Suprapubic skin (tissue), 3 donors: ENCODE results near the gene TEX13A.

Experiments used
- EP300 ChIP-seq: sonication (generic); formaldehyde crosslinking; IDR thresholded peaks from one replicate; pipeline ENCODE4 v1.6.1; 2017; ENCODE audit warnings: antibody characterized with exemption
- POLR2A ChIP-seq, 2 donors: fragments of 450-650 bp; IDR thresholded peaks; one replicate each; pipeline ENCODE4 v1.6.1; 2017; ENCODE audit warnings: antibody characterized with exemption in 2 of 2, mild to moderate bottlenecking in 2 of 2, moderate library complexity in 2 of 2
- TF ChIP-seq, protein P1 (sequence below), 2 donors: fragments of 200-600 bp in 1 of 2; fragments of 450-650 bp in 1 of 2; sonication (generic) in 1 of 2; IDR thresholded peaks; one replicate each; pipeline ENCODE4 v1.5.1; 2016 to 2019; ENCODE audit warnings: antibody characterized with exemption in 2 of 2, mild to moderate bottlenecking in 1 of 2, moderate library complexity in 1 of 2

- TF ChIP-seq, protein P1, sequence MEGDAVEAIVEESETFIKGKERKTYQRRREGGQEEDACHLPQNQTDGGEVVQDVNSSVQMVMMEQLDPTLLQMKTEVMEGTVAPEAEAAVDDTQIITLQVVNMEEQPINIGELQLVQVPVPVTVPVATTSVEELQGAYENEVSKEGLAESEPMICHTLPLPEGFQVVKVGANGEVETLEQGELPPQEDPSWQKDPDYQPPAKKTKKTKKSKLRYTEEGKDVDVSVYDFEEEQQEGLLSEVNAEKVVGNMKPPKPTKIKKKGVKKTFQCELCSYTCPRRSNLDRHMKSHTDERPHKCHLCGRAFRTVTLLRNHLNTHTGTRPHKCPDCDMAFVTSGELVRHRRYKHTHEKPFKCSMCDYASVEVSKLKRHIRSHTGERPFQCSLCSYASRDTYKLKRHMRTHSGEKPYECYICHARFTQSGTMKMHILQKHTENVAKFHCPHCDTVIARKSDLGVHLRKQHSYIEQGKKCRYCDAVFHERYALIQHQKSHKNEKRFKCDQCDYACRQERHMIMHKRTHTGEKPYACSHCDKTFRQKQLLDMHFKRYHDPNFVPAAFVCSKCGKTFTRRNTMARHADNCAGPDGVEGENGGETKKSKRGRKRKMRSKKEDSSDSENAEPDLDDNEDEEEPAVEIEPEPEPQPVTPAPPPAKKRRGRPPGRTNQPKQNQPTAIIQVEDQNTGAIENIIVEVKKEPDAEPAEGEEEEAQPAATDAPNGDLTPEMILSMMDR (IDR thresholded peaks at IDR 0.05) = no peak
- TF ChIP-seq EP300 (no peak), POLR2A (IDR thresholded peaks at IDR 0.05) (no peak)
These were observed 46.0 kb upstream of the TEX13A start for GRCh38 chrX:105266456-105266855.
